ENCODE data around the gene SMARCD2.
"Not testable (repeated sequence)": the region's sequence is repeated elsewhere in the genome, so short reads cannot be mapped to it uniquely, and the experiment has no call there.

The SMARCD2 gene

GRCh38 chr17:63842540-63843386, at the start of gene SMARCD2:
Gene SMARCD2 (minus strand): TSS chr17:63842685. CDS start chr17:63842674, 11 bp downstream.
- peak; percentile 87 to 100 (median 98) for DNase-seq

- DNase-seq = peak in 1 of 14 donors; percentile 6
These were observed 46.8 kb upstream of the SMARCD2 start for GRCh38 chr17:63889026-63889848.

- DNase-seq = not testable (repeated sequence)
These were observed 42.6 kb upstream of the SMARCD2 start for GRCh38 chr17:63885119-63885518.

- DNase-seq = not testable (repeated sequence)
These were observed 40.2 kb upstream of the SMARCD2 start for GRCh38 chr17:63882626-63883126.

GRCh38 chr17:63881935-63882601, 39.6 kb upstream of the SMARCD2 start, which contains the start of gene GH2:
Gene GH2 (minus strand): TSS chr17:63881944. CDS start chr17:63881801, 143 bp downstream.
- DNase-seq = no peak

- not testable (repeated sequence) for DNase-seq
These were observed 38.9 kb upstream of the SMARCD2 start for GRCh38 chr17:63881337-63881736.

GRCh38 chr17:63880706-63881105, 38.2 kb upstream of the SMARCD2 start:
- no peak for DNase-seq

- not testable (repeated sequence) for DNase-seq
These were observed 35.9 kb upstream of the SMARCD2 start for GRCh38 chr17:63878413-63878812.

GRCh38 chr17:63874693-63875092, 32.2 kb upstream of the SMARCD2 start:
- not testable (repeated sequence) for DNase-seq

- DNase-seq = not testable (repeated sequence)
These were observed 31.7 kb upstream of the SMARCD2 start for GRCh38 chr17:63874061-63874626.

GRCh38 chr17:63873577-63873976, 31.1 kb upstream of the SMARCD2 start, which contains the start of gene CSH2:
Gene CSH2 (minus strand): TSS chr17:63873677. CDS start chr17:63873614, 63 bp downstream.
- DNase-seq = not testable (repeated sequence)

GRCh38 chr17:63871646-63872365, 29.3 kb upstream of the SMARCD2 start:
- DNase-seq = not testable (repeated sequence)

GRCh38 chr17:63870292-63870665, 27.8 kb upstream of the SMARCD2 start:
- not testable (repeated sequence) for DNase-seq

- DNase-seq = not testable (repeated sequence)
These were observed 27.2 kb upstream of the SMARCD2 start for GRCh38 chr17:63869491-63870291.

GRCh38 chr17:63866625-63867024, 24.1 kb upstream of the SMARCD2 start:
- DNase-seq = not testable (repeated sequence)

- DNase-seq = no peak
These were observed 16.8 kb upstream of the SMARCD2 start for GRCh38 chr17:63859257-63859656.

GRCh38 chr17:63856425-63856824, 13.9 kb upstream of the SMARCD2 start:
- DNase-seq = not testable (repeated sequence)

GRCh38 chr17:63855185-63855584, 12.7 kb upstream of the SMARCD2 start:
- no peak for DNase-seq

GRCh38 chr17:63854709-63855108, 12.2 kb upstream of the SMARCD2 start:
- no peak for DNase-seq

GRCh38 chr17:63853260-63853659, 10.8 kb upstream of the SMARCD2 start:
- DNase-seq = no peak
